ENCODE data around the gene TFAP2A. TPM values are rescaled to one million over a fixed set of nuclear protein-coding genes. Genes with fewer than 3 reads are reported as not detected.

TFAP2A gene
- total and polyA plus RNA-seq, 8 donors: 0.17 to 0.97 (median 0.39) TPM

GRCh38 chr6:10347561-10348327 lies 67.1 kb downstream of the TFAP2A start:
- intact Hi-C loops (cut with DNase I): no loop called here
- TF ChIP-seq CTCF (IDR thresholded peaks at IDR 0.05): no peak
- no peak overlapping the region for H3K27ac ChIP-seq
- no peaks in the 10 kb centered on the region for H3K4me1 ChIP-seq
- ATAC-seq: no peak
- no peak for DNase-seq
- no peak overlapping the region for H3K4me3 ChIP-seq
- no peaks in the 10 kb centered on the region for H3K9me3 ChIP-seq
- no peaks in the 10 kb centered on the region for H3K36me3 ChIP-seq
- peaks cover 0 to 4% of the 10 kb centered on the region in 2 donors for H3K27me3 ChIP-seq

Small RNA genes within 50 kb of the gene (microRNA-seq; reads per million reads assigned to microRNA genes)
- gene MIR5689: 0 reads per million in 2 donors

Other genes with a start within 250 kb of the TFAP2A start
- 10 to 100 TPM; 25.1 to 32.3 TPM for gene GCNT2, start 106.3 kb upstream of the TFAP2A start, total RNA-seq
- gene GCNT2, start 106.3 kb upstream of the TFAP2A start, polyA plus RNA-seq (ENCODE audit: insufficient read length in 6 of 6): 10 to 100 TPM; 14.7 to 19.6 (median 17.5) TPM